Endometrial microvascular endothelial cells (primary cell): ENCODE data around the gene LGR6. TPM values are rescaled to one million over a fixed set of nuclear protein-coding genes. Genes with fewer than 3 reads are reported as not detected.

Source experiments
- total RNA-seq: library from RNA; depleted of rRNA; stranded (reverse); fragments of >200 nt; gene quantifications from one replicate; pipeline ENCODE4 v1.2.3, GENCODE V29; 2015; ENCODE audit errors: inconsistent ontology term

Gene LGR6
- total RNA-seq, 1 donor from 2014 or later, result not detected

Other genes with a start within 250 kb of the LGR6 start
- 0.19 TPM for gene LMOD1, start 247.3 kb upstream of the LGR6 start, total RNA-seq
- gene TIMM17A, start 238.3 kb upstream of the LGR6 start, total RNA-seq, result 84.6 TPM
- gene RNPEP, start 211.2 kb upstream of the LGR6 start, total RNA-seq, result 90.5 TPM
- gene ELF3, start 183.2 kb upstream of the LGR6 start, total RNA-seq, result not detected
- gene GPR37L1, start 70.9 kb upstream of the LGR6 start, total RNA-seq, result not detected
- gene ARL8A, start 49.1 kb upstream of the LGR6 start, total RNA-seq, result 30.5 TPM
- 2.4 TPM for gene PTPN7, start 33.2 kb upstream of the LGR6 start, total RNA-seq
- gene UBE2T, start 148.1 kb downstream of the LGR6 start, total RNA-seq, result 76.4 TPM
- gene PPP1R12B, start 154.9 kb downstream of the LGR6 start, total RNA-seq, result 6.8 TPM